Measurements from ENCODE around the gene TNFRSF8.

Gene TNFRSF8

GRCh38 chr1:12169442-12170135 is 106.5 kb downstream of the TNFRSF8 start:
- DNase-seq (ENCODE audit: low read depth) = no peak
- H3K4me3 ChIP-seq (ENCODE audit: low read depth, low read length) = no peak overlapping the region
- TF ChIP-seq, protein P1, sequence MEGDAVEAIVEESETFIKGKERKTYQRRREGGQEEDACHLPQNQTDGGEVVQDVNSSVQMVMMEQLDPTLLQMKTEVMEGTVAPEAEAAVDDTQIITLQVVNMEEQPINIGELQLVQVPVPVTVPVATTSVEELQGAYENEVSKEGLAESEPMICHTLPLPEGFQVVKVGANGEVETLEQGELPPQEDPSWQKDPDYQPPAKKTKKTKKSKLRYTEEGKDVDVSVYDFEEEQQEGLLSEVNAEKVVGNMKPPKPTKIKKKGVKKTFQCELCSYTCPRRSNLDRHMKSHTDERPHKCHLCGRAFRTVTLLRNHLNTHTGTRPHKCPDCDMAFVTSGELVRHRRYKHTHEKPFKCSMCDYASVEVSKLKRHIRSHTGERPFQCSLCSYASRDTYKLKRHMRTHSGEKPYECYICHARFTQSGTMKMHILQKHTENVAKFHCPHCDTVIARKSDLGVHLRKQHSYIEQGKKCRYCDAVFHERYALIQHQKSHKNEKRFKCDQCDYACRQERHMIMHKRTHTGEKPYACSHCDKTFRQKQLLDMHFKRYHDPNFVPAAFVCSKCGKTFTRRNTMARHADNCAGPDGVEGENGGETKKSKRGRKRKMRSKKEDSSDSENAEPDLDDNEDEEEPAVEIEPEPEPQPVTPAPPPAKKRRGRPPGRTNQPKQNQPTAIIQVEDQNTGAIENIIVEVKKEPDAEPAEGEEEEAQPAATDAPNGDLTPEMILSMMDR (IDR thresholded peaks at IDR 0.05; ENCODE audit: insufficient read depth, low read depth, low read length, missing control alignments) = no peak

GRCh38 chr1:12170263-12170671 is 107.2 kb downstream of the TNFRSF8 start:
- TF ChIP-seq, protein P1 (IDR thresholded peaks at IDR 0.05; ENCODE audit: insufficient read depth, low read depth, low read length, missing control alignments) = no peak
- DNase-seq (ENCODE audit: low read depth) = no peak
- H3K4me3 ChIP-seq (ENCODE audit: low read depth, low read length) = no peak overlapping the region

DNA sequence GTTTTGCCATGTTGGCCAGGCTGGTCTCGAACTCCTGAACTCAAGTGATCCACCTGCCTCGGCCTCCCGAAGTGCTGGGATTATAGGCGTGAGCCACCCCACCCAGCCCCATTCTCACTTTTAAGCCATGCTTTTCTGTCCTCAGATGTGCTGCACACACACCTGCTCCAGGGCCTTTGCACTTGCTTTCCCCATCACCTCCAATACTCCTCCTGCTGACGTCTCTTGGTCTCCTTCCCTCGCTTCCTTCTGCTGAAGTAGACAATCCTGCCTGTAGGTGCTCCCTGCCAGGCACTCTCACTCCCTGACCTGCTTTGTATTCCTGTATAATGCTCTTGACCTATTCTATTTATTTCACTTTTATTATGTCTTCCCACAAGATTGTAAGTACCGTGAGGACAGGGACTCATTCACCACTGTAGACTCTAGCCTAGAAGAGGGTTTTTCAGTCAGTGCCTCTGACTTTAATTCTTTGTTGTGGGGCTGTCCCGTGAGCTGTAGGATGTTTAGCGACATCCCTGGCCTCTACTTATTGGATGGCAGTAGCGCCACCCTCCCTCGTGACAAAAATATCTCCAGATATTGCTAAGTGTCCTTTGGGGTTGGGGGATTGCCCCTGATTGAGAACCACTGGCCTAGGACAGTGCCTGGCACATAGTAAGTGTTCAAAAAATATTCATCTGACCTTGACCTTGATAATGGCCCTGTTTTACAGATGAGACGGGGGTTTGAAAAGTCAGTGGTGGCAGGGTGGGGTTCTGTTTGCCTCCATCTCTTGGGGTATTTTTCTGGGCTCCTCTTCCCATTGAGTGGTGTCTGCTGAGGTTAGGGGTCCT is 108.3 kb downstream of the TNFRSF8 start:
- H3K4me3 ChIP-seq (ENCODE audit: low read depth, low read length) = no peak overlapping the region
- DNase-seq (ENCODE audit: low read depth) = peak; percentile 29
- TF ChIP-seq, protein P1 (IDR thresholded peaks at IDR 0.05; ENCODE audit: insufficient read depth, low read depth, low read length, missing control alignments) = no peak

GRCh38 chr1:12172042-12172851 is 109.1 kb downstream of the TNFRSF8 start:
- H3K4me3 ChIP-seq (ENCODE audit: low read depth, low read length) = no peak overlapping the region
- TF ChIP-seq, protein P1 (IDR thresholded peaks at IDR 0.05; ENCODE audit: insufficient read depth, low read depth, low read length, missing control alignments) = no peak
- no peak for DNase-seq (ENCODE audit: low read depth)

- DNase-seq (ENCODE audit: low read depth) = no peak
- no peak overlapping the region for H3K4me3 ChIP-seq (ENCODE audit: low read depth, low read length)
- TF ChIP-seq, protein P1 (IDR thresholded peaks at IDR 0.05; ENCODE audit: insufficient read depth, low read depth, low read length, missing control alignments) = no peak
These were observed 110.0 kb downstream of the TNFRSF8 start for GRCh38 chr1:12173041-12173509.

DNA sequence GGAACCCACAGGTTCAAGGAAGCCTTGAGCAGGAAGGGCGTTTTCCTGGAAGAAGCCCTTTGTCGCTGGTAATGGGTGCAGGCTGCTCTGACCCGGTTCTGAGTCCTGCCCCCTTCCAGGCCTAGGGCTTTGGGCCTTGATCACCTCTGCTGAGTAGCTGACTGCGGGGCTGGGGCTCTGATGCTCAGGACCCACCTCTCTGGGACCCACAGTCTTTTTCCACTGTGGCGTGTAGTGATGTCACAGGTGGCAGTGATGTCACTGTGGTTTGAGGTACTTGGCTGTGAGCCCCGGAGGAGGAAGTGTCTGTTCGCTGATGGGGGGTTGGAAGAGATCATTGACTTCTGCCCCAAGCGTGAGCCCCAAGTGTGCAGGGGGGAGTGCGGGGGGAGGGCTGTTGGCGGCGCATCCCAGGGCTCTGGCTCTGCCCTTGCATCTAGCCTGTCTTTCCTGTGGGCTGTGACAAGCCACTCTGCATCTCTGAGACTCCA is 110.6 kb downstream of the TNFRSF8 start:
- H3K4me3 ChIP-seq (ENCODE audit: low read depth, low read length) = no peak overlapping the region
- TF ChIP-seq, protein P1 (IDR thresholded peaks at IDR 0.05; ENCODE audit: insufficient read depth, low read depth, low read length, missing control alignments) = no peak
- peak; percentile 43 for DNase-seq (ENCODE audit: low read depth)

All from GM12865 (cell line).